Left lung (tissue), 10 donors: ENCODE measurements around the gene HDLBP. TPM values are rescaled to one million over a fixed set of nuclear protein-coding genes. Genes with fewer than 3 reads are reported as not detected.
A peak's percentile ranks its signal among the peaks of the same experiment; 100 is the strongest.

Experiments used
- ATAC-seq: fragments of 200-7000 bp; cut with Tn5 transposase; one replicate; pipeline ENCODE4 v1.9.1; 2020; ENCODE audit warnings: moderate library complexity
- DNase-seq, 4 donors: peaks; one replicate each; pipeline ENCODE4 v3.0.0-alpha.2; 2013 to 2020
- H3K27ac ChIP-seq, 2 donors: fragments of 200-600 bp; sonication (generic) in 1 of 2; one replicate each; pipeline versions ENCODE4 v1.5.0 to v1.8.0; 2020 to 2021
- H3K27me3 ChIP-seq, 2 donors: fragments of 200-600 bp; sonication (generic) in 1 of 2; one replicate each; pipeline versions ENCODE4 v1.5.0 to v1.8.0; 2020 to 2021
- H3K36me3 ChIP-seq, 2 donors: fragments of 200-600 bp; sonication (generic) in 1 of 2; one replicate each; pipeline versions ENCODE4 v1.5.0 to v1.8.0; 2020 to 2021
- H3K4me1 ChIP-seq, 2 donors: fragments of 200-600 bp; one replicate each; pipeline ENCODE4 v1.8.0; 2021
- H3K4me3 ChIP-seq, 2 donors: fragments of 200-600 bp; sonication (generic) in 1 of 2; one replicate each; pipeline versions ENCODE4 v1.5.0 to v1.8.0; 2020 to 2021; ENCODE audit warnings: mild to moderate bottlenecking in 1 of 2
- H3K9me3 ChIP-seq, 2 donors: fragments of 200-600 bp; sonication (generic) in 1 of 2; one replicate each; pipeline versions ENCODE4 v1.5.0 to v1.8.0; 2020 to 2021
- intact Hi-C, 2 donors: fragments of 100-400 bp; cut with DNase I; formaldehyde crosslinking; loops; one replicate each; pipeline versions ENCODE4 v1.11.2 to v1.14.2; 2022
- polyA plus RNA-seq, 6 donors: library from polyadenylated mRNA; unstranded; fragments of 120-200 nt; gene quantifications; one replicate each; pipeline ENCODE4 v1.2.1, GENCODE V29; 2013; ENCODE audit not compliant: insufficient read length in 6 of 6
- total RNA-seq, 2 donors: library from RNA; stranded (reverse); fragmentation: NEBNext Ultra II Directional; extraction: Animal tissue kit (Norgen Biotek cat#: 25700); gene quantifications; one replicate each; pipeline ENCODE4 v1.2.1, GENCODE V29; 2021
- TF ChIP-seq, protein P1 (sequence below), 2 donors: fragments of 200-600 bp; sonication (generic) in 1 of 2; IDR thresholded peaks; one replicate each; pipeline versions ENCODE4 v1.5.0 to v1.8.0; 2021; ENCODE audit warnings: antibody characterized with exemption in 2 of 2
- donor health status: DM: no; HTN: yes; CAD: no.
- donor health status: DM: no; HTN: no; CAD: no.

Gene HDLBP
- total and polyA plus RNA-seq, 8 donors, result 369 to 567 (median 401) TPM

DNA sequence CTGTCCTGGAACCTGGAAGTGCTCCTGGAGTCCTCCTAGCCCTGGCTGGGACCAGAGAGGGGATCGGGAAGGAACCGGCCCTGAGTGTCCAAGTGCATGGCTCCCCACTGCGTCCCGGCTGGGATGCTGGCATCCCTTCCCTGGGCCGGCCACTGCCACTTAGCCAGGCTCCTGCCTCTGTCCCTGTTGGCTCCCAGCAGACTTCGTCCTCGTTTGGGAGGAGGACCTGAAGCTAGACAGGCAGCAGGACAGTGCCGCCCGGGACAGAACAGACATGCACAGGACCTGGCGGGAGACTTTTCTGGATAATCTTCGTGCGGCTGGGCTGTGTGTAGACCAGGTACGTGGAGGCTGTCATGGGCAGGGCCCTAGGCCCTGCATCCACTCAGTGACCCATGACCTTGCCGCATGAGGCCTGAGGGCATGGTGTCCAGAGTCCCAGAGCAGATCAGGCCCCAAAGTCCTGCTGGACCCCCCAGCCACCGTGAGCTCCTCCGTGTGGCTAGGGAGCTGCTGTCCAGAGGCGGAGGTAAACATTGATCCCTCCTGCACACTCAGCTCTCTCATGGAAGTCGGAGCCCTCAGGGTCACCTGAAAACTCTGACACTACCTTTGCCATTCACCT lies 119.9 kb downstream of the HDLBP start:
- intact Hi-C loops, result no loop called here
- DNase-seq, result peak in 1 of 4 donors; percentile 67
- H3K4me1 ChIP-seq, result peaks cover 0 to under 1% of the 10 kb centered on the region in 2 donors
- H3K27me3 ChIP-seq, result no peaks in the 10 kb centered on the region
- no peaks in the 10 kb centered on the region for H3K9me3 ChIP-seq
- H3K27ac ChIP-seq, result no peak overlapping the region
- TF ChIP-seq, protein P1, sequence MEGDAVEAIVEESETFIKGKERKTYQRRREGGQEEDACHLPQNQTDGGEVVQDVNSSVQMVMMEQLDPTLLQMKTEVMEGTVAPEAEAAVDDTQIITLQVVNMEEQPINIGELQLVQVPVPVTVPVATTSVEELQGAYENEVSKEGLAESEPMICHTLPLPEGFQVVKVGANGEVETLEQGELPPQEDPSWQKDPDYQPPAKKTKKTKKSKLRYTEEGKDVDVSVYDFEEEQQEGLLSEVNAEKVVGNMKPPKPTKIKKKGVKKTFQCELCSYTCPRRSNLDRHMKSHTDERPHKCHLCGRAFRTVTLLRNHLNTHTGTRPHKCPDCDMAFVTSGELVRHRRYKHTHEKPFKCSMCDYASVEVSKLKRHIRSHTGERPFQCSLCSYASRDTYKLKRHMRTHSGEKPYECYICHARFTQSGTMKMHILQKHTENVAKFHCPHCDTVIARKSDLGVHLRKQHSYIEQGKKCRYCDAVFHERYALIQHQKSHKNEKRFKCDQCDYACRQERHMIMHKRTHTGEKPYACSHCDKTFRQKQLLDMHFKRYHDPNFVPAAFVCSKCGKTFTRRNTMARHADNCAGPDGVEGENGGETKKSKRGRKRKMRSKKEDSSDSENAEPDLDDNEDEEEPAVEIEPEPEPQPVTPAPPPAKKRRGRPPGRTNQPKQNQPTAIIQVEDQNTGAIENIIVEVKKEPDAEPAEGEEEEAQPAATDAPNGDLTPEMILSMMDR (IDR thresholded peaks at IDR 0.05), result no peak
- ATAC-seq, result no peak
- H3K36me3 ChIP-seq, result no peaks in the 10 kb centered on the region
- no peak overlapping the region for H3K4me3 ChIP-seq

DNA sequence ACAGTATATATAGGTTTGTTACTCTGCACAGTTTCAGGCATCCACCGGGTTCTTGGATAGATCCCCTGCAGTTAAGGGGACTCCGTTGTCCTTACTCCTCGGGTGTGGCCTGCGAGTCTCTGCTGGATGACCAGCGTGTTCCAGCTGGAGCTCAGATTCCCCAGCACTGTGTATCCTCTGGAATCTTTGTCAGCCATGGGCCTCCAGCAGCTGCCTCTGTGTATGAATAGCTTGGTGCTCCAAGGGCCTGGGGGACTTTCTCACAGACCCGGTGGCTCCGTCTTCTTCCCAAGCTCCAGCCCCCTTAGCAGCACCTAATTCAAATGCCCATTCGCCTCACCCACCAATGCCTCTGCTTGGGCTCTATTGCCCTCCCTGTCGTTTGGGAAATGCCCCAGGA lies 120.7 kb downstream of the HDLBP start:
- intact Hi-C loops, result no loop called here
- TF ChIP-seq, protein P1 (IDR thresholded peaks at IDR 0.05), result no peak
- ATAC-seq, result no peak

DNA sequence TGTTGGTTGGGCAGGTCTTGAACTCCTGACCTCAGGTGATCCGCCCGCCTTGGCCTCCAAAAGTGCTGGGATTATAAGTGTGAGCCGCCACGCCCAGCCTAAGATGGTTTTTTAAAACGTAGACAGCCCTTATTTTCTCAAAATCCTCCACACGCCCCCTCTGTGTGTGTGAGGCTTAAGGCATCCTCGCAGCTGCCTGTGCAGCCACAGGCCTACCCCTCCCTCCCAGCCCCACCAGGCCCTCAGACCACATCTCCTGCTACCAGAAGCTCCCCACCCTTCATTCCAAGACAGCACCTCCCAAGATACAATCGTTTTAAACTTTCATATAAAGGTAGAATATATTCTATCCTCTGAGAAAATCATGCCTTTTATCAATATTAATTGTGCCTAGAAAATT lies 122.2 kb downstream of the HDLBP start:
- H3K27me3 ChIP-seq, result no peaks in the 10 kb centered on the region
- TF ChIP-seq, protein P1 (IDR thresholded peaks at IDR 0.05), result no peak
- no peak overlapping the region for H3K4me3 ChIP-seq
- H3K9me3 ChIP-seq, result no peaks in the 10 kb centered on the region
- intact Hi-C loops, result no loop called here
- H3K4me1 ChIP-seq, result no peaks in the 10 kb centered on the region
- no peak overlapping the region for H3K27ac ChIP-seq
- no peaks in the 10 kb centered on the region for H3K36me3 ChIP-seq
- no peak for DNase-seq
- ATAC-seq, result no peak

More for the DNA sequence above, 120.7 kb downstream of the HDLBP start:
- H3K4me1 ChIP-seq, result no peaks in the 10 kb centered on the region
- no peaks in the 10 kb centered on the region for H3K27me3 ChIP-seq
- H3K9me3 ChIP-seq, result no peaks in the 10 kb centered on the region
- no peak overlapping the region for H3K27ac ChIP-seq
- H3K36me3 ChIP-seq, result no peaks in the 10 kb centered on the region
- no peak overlapping the region for H3K4me3 ChIP-seq
- DNase-seq, result peak in 1 of 4 donors; percentile 39

DNA sequence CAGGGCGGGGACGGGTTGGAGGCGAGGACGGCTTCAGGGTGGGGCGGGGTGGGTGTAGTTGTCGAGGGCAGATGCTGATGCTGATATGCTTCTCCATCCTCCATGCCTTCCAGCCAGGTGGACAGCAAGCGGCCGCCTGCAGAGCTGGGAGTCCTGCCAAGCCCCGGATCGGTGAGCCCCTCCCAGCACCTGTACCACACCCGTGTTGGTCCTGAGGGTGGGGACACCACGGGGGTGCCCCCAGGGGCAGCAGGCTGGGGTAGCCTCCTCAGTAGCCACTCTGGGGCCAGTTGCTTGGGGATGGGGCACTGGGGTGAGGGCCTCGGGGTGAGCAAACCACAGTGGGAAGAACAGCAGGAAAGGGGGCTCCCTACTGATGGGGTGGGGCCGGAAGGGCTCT lies 124.4 kb downstream of the HDLBP start:
- DNase-seq, result no peak
- no peaks in the 10 kb centered on the region for H3K27me3 ChIP-seq

DNA sequence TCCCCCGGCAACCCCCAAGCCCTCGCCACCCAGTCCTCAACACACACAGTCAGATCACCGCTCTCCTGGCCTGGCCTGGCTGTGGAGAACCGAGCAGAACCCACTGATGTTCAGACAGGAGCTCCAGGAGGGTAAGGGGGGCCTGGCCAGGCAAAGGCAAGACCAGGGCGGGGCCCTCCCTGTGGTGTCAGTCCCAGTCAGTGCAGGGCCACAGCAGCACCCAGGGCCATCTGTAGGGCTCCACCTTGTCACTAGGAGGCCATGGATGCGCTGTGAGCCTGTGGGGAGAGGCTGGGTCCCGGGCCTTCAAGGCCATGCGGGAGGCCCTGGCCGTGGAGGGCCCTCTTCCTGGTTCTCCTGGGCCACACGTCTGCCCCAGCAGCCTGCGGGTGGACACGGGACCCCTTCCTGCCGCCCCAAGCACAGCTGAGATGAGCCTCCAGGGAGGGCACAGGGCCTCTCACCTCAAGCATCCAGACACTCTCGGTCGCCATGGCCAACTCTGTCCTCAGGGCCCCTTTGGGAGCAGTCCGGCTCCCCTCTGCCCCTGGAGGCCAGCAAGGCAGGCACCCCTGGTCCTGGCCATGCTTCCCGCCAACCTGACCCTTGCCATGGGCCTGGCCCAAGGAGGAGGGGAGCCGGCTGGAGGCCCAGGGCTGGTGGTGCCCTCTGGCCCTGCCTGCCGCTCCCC lies 125.0 kb downstream of the HDLBP start:
- TF ChIP-seq, protein P1 (IDR thresholded peaks at IDR 0.05), result no peak
- no peak overlapping the region for H3K27ac ChIP-seq
- H3K4me3 ChIP-seq, result no peak overlapping the region
- H3K4me1 ChIP-seq, result no peaks in the 10 kb centered on the region
- H3K36me3 ChIP-seq, result no peaks in the 10 kb centered on the region
- intact Hi-C loops, result no loop called here
- H3K9me3 ChIP-seq, result no peaks in the 10 kb centered on the region
- no peak for ATAC-seq
- no peaks in the 10 kb centered on the region for H3K27me3 ChIP-seq
- DNase-seq, result peak in 1 of 4 donors; percentile 71

More for the DNA sequence above, 124.4 kb downstream of the HDLBP start:
- TF ChIP-seq, protein P1 (IDR thresholded peaks at IDR 0.05), result no peak
- no peaks in the 10 kb centered on the region for H3K9me3 ChIP-seq
- H3K4me1 ChIP-seq, result no peaks in the 10 kb centered on the region
- intact Hi-C loops, result no loop called here
- ATAC-seq, result no peak
- no peaks in the 10 kb centered on the region for H3K36me3 ChIP-seq
- no peak overlapping the region for H3K4me3 ChIP-seq
- no peak overlapping the region for H3K27ac ChIP-seq
